HG02884 (cell line): ENCODE measurements around the gene CCDC88A.
"Not testable (repeated sequence)": the region's sequence is repeated elsewhere in the genome, so short reads cannot be mapped to it uniquely, and the experiment has no call there.

ENCODE experiments used
- ATAC-seq: cut with Tn5 transposase; IDR thresholded peaks from one replicate; pipeline ENCODE4 v1.9.1; 2021; ENCODE audit warnings: mild to moderate bottlenecking, moderate library complexity; ENCODE audit not compliant: unreplicated experiment

Gene CCDC88A

GRCh38 chr2:55241582-55241981, 178.1 kb downstream of the CCDC88A start:
- ATAC-seq: not testable (repeated sequence)

- ATAC-seq: no peak
These were observed 179.9 kb downstream of the CCDC88A start for GRCh38 chr2:55239656-55240222.
